ENCODE measurements around the gene ATF6B. TPM values are rescaled to one million over a fixed set of nuclear protein-coding genes. Genes with fewer than 3 reads are reported as not detected.
"Not testable (repeated sequence)": the region's sequence is repeated elsewhere in the genome, so short reads cannot be mapped to it uniquely, and the experiment has no call there.

ATF6B gene
- total RNA-seq, 3 donors from 2014 or later: 37.0 to 44.8 (median 43.6) TPM

DNA sequence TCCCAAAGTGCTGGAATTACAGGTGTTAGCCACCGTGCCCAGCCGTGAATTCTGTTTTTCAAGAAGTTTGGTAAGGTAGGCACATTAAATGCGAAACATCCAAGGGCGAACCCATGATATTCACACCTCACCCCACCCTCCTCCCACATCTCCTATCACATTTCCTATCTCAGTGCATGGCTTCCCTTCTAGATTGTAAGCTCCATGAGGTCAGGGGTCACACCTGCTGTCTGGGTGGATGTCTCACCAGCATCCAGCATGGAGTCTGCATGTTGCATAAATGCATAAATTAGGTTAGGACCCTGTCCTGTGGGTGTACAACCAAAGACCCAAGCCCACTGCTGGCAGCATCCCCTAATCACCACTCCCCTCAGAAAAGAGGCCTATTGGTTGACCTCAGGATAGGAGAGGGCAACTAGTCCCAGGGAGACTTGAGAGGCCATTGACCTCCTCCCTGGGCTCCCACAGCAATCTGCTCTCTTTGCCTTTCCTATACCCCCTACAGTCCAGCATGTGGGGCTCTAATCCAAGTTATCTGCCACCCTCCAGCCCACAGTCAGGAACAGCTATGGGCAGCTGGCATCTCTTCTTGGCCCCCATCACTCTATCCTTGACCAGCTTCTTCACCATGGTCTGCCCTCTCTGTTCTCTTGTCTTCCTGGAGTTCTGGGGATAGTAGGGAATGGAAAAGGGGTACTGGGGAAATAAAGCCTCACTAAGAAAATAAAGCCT lies 19.5 kb upstream of the ATF6B start:
- no peaks in the 10 kb centered on the region for H3K9me3 ChIP-seq
- H3K4me1 ChIP-seq: no peaks in the 10 kb centered on the region
- no peak overlapping the region for H3K27ac ChIP-seq
- H3K27me3 ChIP-seq: no peaks in the 10 kb centered on the region
- H3K4me3 ChIP-seq: no peak overlapping the region
- H3K36me3 ChIP-seq: no peaks in the 10 kb centered on the region
- intact Hi-C loops (cut with DNase I; ENCODE audit: low total_unique reads): no loop called here
- no peak for TF ChIP-seq POLR2A (IDR thresholded peaks at IDR 0.05)
- DNase-seq (ENCODE audit: low spot score in 2 of 2): no peak

DNA sequence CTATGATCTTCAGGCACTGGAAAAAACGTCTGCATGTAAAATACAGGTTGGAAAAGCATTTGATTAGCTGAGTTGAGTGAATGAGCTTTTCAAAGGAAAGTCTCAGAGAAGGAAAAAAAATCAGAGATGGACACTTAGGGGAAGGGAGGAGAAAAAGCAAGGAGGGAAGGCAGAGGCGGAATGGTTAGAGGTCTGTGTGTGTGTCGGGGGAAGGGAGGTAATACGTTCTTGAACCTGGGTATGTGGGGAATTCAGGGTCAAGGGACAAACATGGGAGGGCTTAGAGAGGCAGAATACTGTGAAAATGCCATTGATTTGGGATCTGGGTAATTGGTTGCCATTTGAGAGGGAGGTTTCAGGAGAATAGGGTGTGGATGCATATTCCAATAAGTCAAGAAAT lies 18.6 kb upstream of the ATF6B start:
- no peak for TF ChIP-seq POLR2AphosphoS5 (IDR thresholded peaks at IDR 0.05)
- intact Hi-C loops (cut with DNase I; ENCODE audit: low total_unique reads): no loop called here
- no peaks in the 10 kb centered on the region for H3K9me3 ChIP-seq
- no peaks in the 10 kb centered on the region for H3K36me3 ChIP-seq
- no peak overlapping the region for H3K27ac ChIP-seq
- no peaks in the 10 kb centered on the region for H3K27me3 ChIP-seq
- no peaks in the 10 kb centered on the region for H3K4me1 ChIP-seq
- H3K4me3 ChIP-seq: no peak overlapping the region
- DNase-seq (ENCODE audit: low spot score in 2 of 2): no peak

DNA sequence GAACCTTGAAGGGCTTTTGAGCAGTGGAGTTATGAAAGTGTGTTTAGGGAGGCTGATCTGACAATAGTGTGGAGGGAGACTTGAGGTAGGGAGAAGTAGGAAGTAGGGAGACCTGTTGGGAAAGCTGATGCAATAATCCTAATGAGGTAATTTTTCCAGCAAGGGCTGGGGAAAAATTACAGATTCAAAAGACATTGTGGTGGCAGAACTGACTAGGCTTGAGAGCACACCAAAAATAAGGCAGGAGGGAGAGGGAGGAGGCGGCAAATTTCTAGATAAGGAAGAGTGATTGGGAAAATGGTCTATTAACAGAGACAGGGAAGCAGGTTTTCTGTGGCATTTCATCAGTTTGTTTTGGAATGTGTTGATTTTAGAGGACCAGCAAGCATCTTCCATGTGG lies 18.2 kb upstream of the ATF6B start:
- intact Hi-C loops (cut with DNase I; ENCODE audit: low total_unique reads): no loop called here
- no peak for TF ChIP-seq POLR2A (IDR thresholded peaks at IDR 0.05)
- TF ChIP-seq, protein P1, sequence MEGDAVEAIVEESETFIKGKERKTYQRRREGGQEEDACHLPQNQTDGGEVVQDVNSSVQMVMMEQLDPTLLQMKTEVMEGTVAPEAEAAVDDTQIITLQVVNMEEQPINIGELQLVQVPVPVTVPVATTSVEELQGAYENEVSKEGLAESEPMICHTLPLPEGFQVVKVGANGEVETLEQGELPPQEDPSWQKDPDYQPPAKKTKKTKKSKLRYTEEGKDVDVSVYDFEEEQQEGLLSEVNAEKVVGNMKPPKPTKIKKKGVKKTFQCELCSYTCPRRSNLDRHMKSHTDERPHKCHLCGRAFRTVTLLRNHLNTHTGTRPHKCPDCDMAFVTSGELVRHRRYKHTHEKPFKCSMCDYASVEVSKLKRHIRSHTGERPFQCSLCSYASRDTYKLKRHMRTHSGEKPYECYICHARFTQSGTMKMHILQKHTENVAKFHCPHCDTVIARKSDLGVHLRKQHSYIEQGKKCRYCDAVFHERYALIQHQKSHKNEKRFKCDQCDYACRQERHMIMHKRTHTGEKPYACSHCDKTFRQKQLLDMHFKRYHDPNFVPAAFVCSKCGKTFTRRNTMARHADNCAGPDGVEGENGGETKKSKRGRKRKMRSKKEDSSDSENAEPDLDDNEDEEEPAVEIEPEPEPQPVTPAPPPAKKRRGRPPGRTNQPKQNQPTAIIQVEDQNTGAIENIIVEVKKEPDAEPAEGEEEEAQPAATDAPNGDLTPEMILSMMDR (IDR thresholded peaks at IDR 0.05): no peak
- no peak for TF ChIP-seq POLR2AphosphoS5 (IDR thresholded peaks at IDR 0.05)

DNA sequence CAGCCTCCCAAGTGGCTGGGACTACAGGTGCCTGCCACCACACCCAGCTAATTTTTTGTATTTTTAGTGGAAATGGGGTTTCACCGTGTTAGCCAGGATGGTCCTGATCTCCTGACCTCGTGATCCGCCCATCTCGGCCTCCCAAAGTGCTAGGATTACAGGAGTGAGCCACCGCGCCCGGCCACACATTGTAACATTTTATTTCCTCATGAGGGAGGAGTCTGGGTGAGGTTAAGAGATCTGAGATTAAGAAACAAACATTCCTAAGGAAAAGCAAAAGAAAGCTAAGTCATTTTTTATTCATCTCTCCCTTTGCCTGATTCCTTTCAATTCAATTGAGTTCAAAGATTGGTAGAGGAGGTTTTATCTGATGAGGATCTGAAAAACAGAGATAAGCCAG lies 16.2 kb upstream of the ATF6B start:
- H3K27me3 ChIP-seq; H3K4me3 ChIP-seq; H3K9me3 ChIP-seq; intact Hi-C loops (cut with DNase I; ENCODE audit: low total_unique reads); H3K27ac ChIP-seq; DNase-seq (ENCODE audit: low spot score in 2 of 2); H3K4me1 ChIP-seq; H3K36me3 ChIP-seq: not testable (repeated sequence)

More for the DNA sequence above, 18.2 kb upstream of the ATF6B start:
- H3K36me3 ChIP-seq: no peaks in the 10 kb centered on the region
- H3K4me1 ChIP-seq: no peaks in the 10 kb centered on the region
- no peak overlapping the region for H3K27ac ChIP-seq
- DNase-seq (ENCODE audit: low spot score in 2 of 2): no peak
- no peak overlapping the region for H3K4me3 ChIP-seq
- H3K27me3 ChIP-seq: no peaks in the 10 kb centered on the region
- no peaks in the 10 kb centered on the region for H3K9me3 ChIP-seq

DNA sequence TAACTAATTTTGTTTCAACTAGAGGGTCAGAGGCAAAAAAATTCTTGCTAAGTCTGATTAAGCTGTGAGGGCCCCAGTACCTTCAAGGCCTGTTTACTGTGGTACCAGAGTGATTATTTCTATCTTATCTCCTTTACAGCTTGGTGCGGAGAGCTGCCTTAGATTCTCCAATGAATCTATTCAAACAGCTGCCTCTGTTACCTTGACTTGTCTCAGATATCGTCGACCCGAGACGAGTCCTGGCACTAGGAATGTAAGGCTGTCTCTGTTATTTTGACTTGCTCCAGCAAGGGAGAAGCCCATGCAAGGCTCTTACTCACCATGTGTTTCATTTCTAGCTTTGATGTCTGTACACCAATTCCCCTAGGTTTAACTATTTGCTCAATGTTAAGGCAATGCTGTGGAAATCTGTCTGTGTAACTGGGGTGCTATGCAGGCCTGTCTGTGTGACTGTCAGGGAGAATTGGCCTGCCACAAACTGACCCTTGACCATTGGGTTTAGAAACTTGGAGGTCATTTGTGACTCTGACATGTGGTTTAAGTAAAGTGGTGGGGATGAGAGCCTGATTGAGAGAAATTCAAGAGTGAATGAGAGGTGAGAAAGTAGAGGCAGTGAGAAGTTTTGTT lies 12.5 kb upstream of the ATF6B start:
- no peaks in the 10 kb centered on the region for H3K4me1 ChIP-seq
- H3K4me3 ChIP-seq: no peak overlapping the region
- intact Hi-C loops (cut with DNase I; ENCODE audit: low total_unique reads): no loop called here
- H3K36me3 ChIP-seq: no peaks in the 10 kb centered on the region
- TF ChIP-seq, protein P1 (IDR thresholded peaks at IDR 0.05): no peak
- TF ChIP-seq POLR2AphosphoS5 (IDR thresholded peaks at IDR 0.05): no peak
- TF ChIP-seq POLR2A (IDR thresholded peaks at IDR 0.05): no peak
- no peak overlapping the region for H3K27ac ChIP-seq
- H3K27me3 ChIP-seq: no peaks in the 10 kb centered on the region
- DNase-seq (ENCODE audit: low spot score in 2 of 2): no peak
- H3K9me3 ChIP-seq: no peaks in the 10 kb centered on the region

DNA sequence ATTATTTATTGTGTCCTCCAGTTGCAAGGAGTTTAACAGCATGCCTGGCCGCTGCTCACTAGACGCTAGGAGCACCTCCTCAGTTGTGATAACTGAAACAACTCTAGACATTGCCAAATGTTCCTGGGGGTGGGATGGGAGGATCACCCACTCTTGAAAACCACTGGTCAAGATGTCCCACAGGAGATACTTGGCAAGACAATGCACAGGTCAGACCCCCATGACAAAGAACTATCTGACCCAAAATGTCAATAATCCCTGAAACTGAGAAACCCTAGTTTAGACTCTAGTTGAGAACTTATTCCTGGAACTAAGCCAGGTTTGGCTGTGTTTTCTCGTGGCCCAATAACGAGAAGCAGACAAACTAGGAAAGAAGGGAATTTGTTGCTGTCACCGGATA lies 11.5 kb upstream of the ATF6B start:
- no peak for DNase-seq (ENCODE audit: low spot score in 2 of 2)
- Histone ChIP-seq H3K4me3 (no peak overlapping the region), H3K27ac (no peak overlapping the region), H3K27me3 (no peaks in the 10 kb centered on the region), H3K36me3 (no peaks in the 10 kb centered on the region), H3K4me1 (no peaks in the 10 kb centered on the region), H3K9me3 (no peaks in the 10 kb centered on the region)
- TF ChIP-seq POLR2A (IDR thresholded peaks at IDR 0.05) (no peak), POLR2AphosphoS5 (IDR thresholded peaks at IDR 0.05) (no peak)
- TF ChIP-seq, protein P1 (IDR thresholded peaks at IDR 0.05): no peak
- intact Hi-C loops (cut with DNase I; ENCODE audit: low total_unique reads): no loop called here

Measured in breast epithelium (tissue), 4 donors.